GM12878 (cell line): ENCODE measurements around the gene GALNT15. TPM values are rescaled to one million over a fixed set of nuclear protein-coding genes. Genes with fewer than 3 reads are reported as not detected.

Experiments
- ATAC-seq: fragments of 200-7000 bp; cut with Tn5 transposase; 3 replicates; pipeline ENCODE4 v1.9.1; 2020; ENCODE audit warnings: mild to moderate bottlenecking, moderate library complexity
- BruUV-seq: library from RNA; stranded (reverse); fragments of 400-500 nt; replicated peaks from 2 replicates; lab custom pipeline; 2021; lab: Mats Ljungman, UMichigan
- CTCF ChIA-PET: fragments of 300-600 bp; sonication (Branson Sonifier 250); formaldehyde crosslinking; extraction: SDS; loops from one replicate; lab custom pipeline; 2021; ENCODE audit warnings: inconsistent platforms; lab: Yijun Ruan, JAX
- POLR2A ChIA-PET: fragments of 350-600 bp; formaldehyde crosslinking; extraction: SDS; loops from one replicate; lab custom pipeline; 2021; ENCODE audit warnings: inconsistent platforms; lab: Charles Lee
- RAD21 ChIA-PET: fragments of 300-600 bp; sonication (Branson Sonifier 250); formaldehyde crosslinking; loops from one replicate; lab custom pipeline; 2023; ENCODE audit warnings: antibody characterized with exemption; ENCODE audit not compliant: unreplicated experiment; lab: Charles Lee
- SMC1A ChIA-PET: fragments of 300-600 bp; sonication (Branson Sonifier 250); formaldehyde crosslinking; loops from one replicate; lab custom pipeline; 2023; ENCODE audit not compliant: unreplicated experiment, uncharacterized antibody; lab: Charles Lee
- DNase-seq: peaks from one replicate; pipeline ENCODE4 v3.0.0-alpha.2; 2011; ENCODE audit warnings: low read depth, low spot score
- FAIRE-seq: peaks from 3 replicates; lab custom pipeline; 2011; peaks lifted over from hg19 to GRCh38; lab: Jason Lieb, UNC
- H2AFZ ChIP-seq: 2 replicates; pipeline ENCODE4 v1.6.0; 2011; ENCODE audit warnings: low read depth, low read length, control low read depth; ENCODE audit not compliant: control insufficient read depth
- H3K27ac ChIP-seq: 2 replicates; pipeline ENCODE4 v1.5.1; 2011; ENCODE audit warnings: control low read depth; ENCODE audit not compliant: control insufficient read depth, insufficient read depth
- H3K27me3 ChIP-seq, 2 experiments: replicated peaks in 1 of 2; 2 replicates each; pipeline versions ENCODE4 v1.6.0 to v1.6.1; 2011; ENCODE audit warnings: low read length in 1 of 2; ENCODE audit not compliant: control insufficient read depth in 2 of 2, insufficient read depth in 2 of 2
- H3K36me3 ChIP-seq, 2 experiments: 2 replicates each; pipeline ENCODE4 v1.5.1; 2011; ENCODE audit warnings: low read length in 1 of 2; ENCODE audit not compliant: control insufficient read depth in 2 of 2, insufficient read depth in 2 of 2
- H3K4me1 ChIP-seq: 2 replicates; pipeline ENCODE4 v1.6.1; 2011; ENCODE audit warnings: mild to moderate bottlenecking, low read length, moderate library complexity, mixed read lengths; ENCODE audit not compliant: control insufficient read depth, insufficient read depth
- H3K4me2 ChIP-seq: 2 replicates; pipeline ENCODE4 v1.6.0; 2011; ENCODE audit warnings: control low read depth; ENCODE audit not compliant: control insufficient read depth, insufficient read depth
- H3K4me3 ChIP-seq: fragments of 200-600 bp; sonication (generic); 2 replicates; pipeline ENCODE4 v1.5.1; 2016
- H3K79me2 ChIP-seq: 2 replicates; pipeline ENCODE4 v1.6.0; 2011; ENCODE audit warnings: low read length; ENCODE audit not compliant: control insufficient read depth, insufficient read depth
- H3K9ac ChIP-seq: 2 replicates; pipeline ENCODE4 v1.8.0; 2011; ENCODE audit warnings: low read length, control low read depth, mixed read lengths; ENCODE audit not compliant: control insufficient read depth, insufficient read depth
- H3K9me3 ChIP-seq: replicated peaks from 3 replicates; pipeline ENCODE4 v1.5.1; 2011; ENCODE audit warnings: mild to moderate bottlenecking, low read length; ENCODE audit not compliant: control insufficient read depth, insufficient read depth
- H4K20me1 ChIP-seq: 2 replicates; pipeline ENCODE4 v1.6.0; 2011; ENCODE audit not compliant: control insufficient read depth, insufficient read depth
- CHD2 ChIP-seq: IDR thresholded peaks from 2 replicates; pipeline ENCODE4 v1.6.1; 2011; ENCODE audit warnings: low read depth, low read length, improper control_type of control experiment, borderline replicate concordance
- ETV6 ChIP-seq, 2 experiments: fragments of 450-650 bp in 1 of 2; IDR thresholded peaks in 1 of 2; conservative IDR thresholded peaks in 1 of 2; 2 replicates each; pipeline ENCODE4 v1.6.1; 2014; ENCODE audit warnings: antibody characterized with exemption in 1 of 2, borderline replicate concordance in 1 of 2, low read depth in 1 of 2, mild to moderate bottlenecking in 1 of 2, moderate library complexity in 1 of 2
- HDAC6 ChIP-seq: fragments of 200-600 bp; sonication (generic); IDR thresholded peaks from one replicate; pipeline ENCODE4 v1.8.0; 2017; ENCODE audit warnings: antibody characterized with exemption; ENCODE audit not compliant: unreplicated experiment
- JUND ChIP-seq: IDR thresholded peaks from 2 replicates; pipeline ENCODE4 v1.6.1; 2012; ENCODE audit warnings: low read depth, mild to moderate bottlenecking, low read length, improper control_type of control experiment, moderate library complexity
- MEF2B ChIP-seq: fragments of 450-650 bp; IDR thresholded peaks from 2 replicates; pipeline ENCODE4 v1.6.1; 2018; ENCODE audit warnings: mild to moderate bottlenecking, moderate library complexity; ENCODE audit not compliant: partially characterized antibody, poor library complexity, severe bottlenecking
- NFIC ChIP-seq: IDR thresholded peaks from 2 replicates; pipeline ENCODE4 v1.6.1; 2012; ENCODE audit warnings: low read depth, mild to moderate bottlenecking, inconsistent platforms, low read length, moderate library complexity
- NR2C1 ChIP-seq: fragments of 450-650 bp; IDR thresholded peaks from 2 replicates; pipeline ENCODE4 v1.6.1; 2017; ENCODE audit warnings: antibody characterized with exemption, mild to moderate bottlenecking, moderate library complexity
- PAX8 ChIP-seq: fragments of 450-650 bp; IDR thresholded peaks from 2 replicates; pipeline ENCODE4 v1.6.1; 2017; ENCODE audit warnings: mild to moderate bottlenecking, moderate library complexity
- TAF1 ChIP-seq: IDR thresholded peaks from 2 replicates; pipeline ENCODE4 v1.6.1; 2011; ENCODE audit warnings: mild to moderate bottlenecking, low read depth, low read length, borderline replicate concordance
- WGBS: methylation state at CpG from one replicate; pipeline ENCODE4 v1.1.6; 2016; ENCODE audit warnings: low lambda C conversion rate; ENCODE audit not compliant: insufficient replicate concordance, insufficient coverage; ENCODE audit errors: missing lambda C conversion rate; 5-methylcytosine and 5-hydroxymethylcytosine counted together
- in situ Hi-C: fragments of 300-500 bp; cut with MboI; formaldehyde crosslinking; loops from 9 replicates; pipeline ENCODE4 v1.14.3; 2018; ENCODE audit warnings: mixed read lengths
- intact Hi-C: fragments of 100-400 bp; cut with micrococcal nuclease; formaldehyde crosslinking; loops from one replicate; pipeline ENCODE4 v1.14.2; 2022; ENCODE audit not compliant: unreplicated experiment
- polyA plus RNA-seq, 11 experiments: library from polyadenylated mRNA; depleted of rRNA in 4 of 11; unstranded in 6 of 11; stranded (reverse) in 5 of 11; fragments of >200 nt; fragmentation: Nextera tagmentation in 4 of 11; fragmentation: Illumina TruSeq in 1 of 11; extraction: Ambion mirVana in 4 of 11; extraction: Trizol in 1 of 11; gene quantifications; 1 replicate in 1 of 11; 2 replicates in 10 of 11; pipeline versions ENCODE4 v1.2.1 to v1.2.3, GENCODE V29; 2011 to 2016; ENCODE audit warnings: inconsistent platforms in 2 of 11, missing spikeins in 2 of 11, low read depth in 1 of 11
- total RNA-seq, 4 experiments: library from RNA; depleted of rRNA in 3 of 4; stranded (reverse); fragments of >200 nt in 3 of 4; fragmentation: Illumina TruSeq in 1 of 4; extraction: Trizol in 1 of 4; gene quantifications; 2 replicates each; pipeline versions ENCODE4 v1.2.1 to v1.2.3, GENCODE V29; 2013 to 2021
- TF ChIP-seq, protein P1 (sequence below): IDR thresholded peaks from 2 replicates; pipeline ENCODE4 v1.6.1; 2012; ENCODE audit warnings: low read depth, low read length, improper control_type of control experiment
- TF ChIP-seq, protein P2 (sequence below): fragments of 450-650 bp; IDR thresholded peaks from 2 replicates; pipeline ENCODE4 v1.6.1; 2016; ENCODE audit warnings: mild to moderate bottlenecking

GALNT15 gene
- total and polyA plus RNA-seq, 10 of the 15 experiments (the other 5 are each of a cell fraction or from before 2014, with no cell fraction given): 0.03 to 0.05 TPM; not detected in 8

DNA sequence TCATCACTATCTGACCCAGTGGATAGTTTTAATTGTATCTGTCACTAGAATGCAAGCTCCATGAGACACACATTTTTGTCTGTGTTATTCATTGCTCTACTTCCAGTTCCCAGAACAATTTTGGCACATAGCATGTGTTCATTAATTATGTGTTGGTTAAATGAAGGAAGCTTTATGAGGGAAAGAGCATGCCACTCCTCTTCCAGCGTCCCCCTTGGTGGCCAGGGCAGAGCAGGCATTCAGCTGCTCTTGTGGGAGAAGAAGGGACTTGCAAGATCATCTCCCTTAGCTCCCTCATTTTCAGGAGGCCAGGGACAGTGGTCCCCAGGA is 489 bp upstream of the GALNT15 start:
- in situ Hi-C loops (loop anchor here (5.0 to 10.0 kb wide), 2 partner anchors 129 to 362 kb away; no protein-coding TSS in a partner anchor), intact Hi-C loops (loop anchor here (10.0 kb wide), 1 partner anchor 539 kb away; no protein-coding TSS in a partner anchor)
- H3K79me2 ChIP-seq: no peaks in the 10 kb centered on the region
- POLR2A ChIA-PET: no interaction called here
- TF ChIP-seq, protein P1, sequence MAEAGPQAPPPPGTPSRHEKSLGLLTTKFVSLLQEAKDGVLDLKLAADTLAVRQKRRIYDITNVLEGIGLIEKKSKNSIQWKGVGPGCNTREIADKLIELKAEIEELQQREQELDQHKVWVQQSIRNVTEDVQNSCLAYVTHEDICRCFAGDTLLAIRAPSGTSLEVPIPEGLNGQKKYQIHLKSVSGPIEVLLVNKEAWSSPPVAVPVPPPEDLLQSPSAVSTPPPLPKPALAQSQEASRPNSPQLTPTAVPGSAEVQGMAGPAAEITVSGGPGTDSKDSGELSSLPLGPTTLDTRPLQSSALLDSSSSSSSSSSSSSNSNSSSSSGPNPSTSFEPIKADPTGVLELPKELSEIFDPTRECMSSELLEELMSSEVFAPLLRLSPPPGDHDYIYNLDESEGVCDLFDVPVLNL: no peak
- TF ChIP-seq HDAC6 (no peak), PAX8 (no peak), JUND (no peak), NR2C1 (no peak), ETV6 (conservative IDR thresholded peaks at IDR 0.05 in 1 of 2, IDR thresholded peaks at IDR 0.05 in 1 of 2; ENCODE audit: borderline replicate concordance in 1 of 2, low read depth in 1 of 2) (no peak), MEF2B (no peak), CHD2 (no peak), TAF1 (no peak), NFIC (no peak)
- TF ChIP-seq, protein P2, sequence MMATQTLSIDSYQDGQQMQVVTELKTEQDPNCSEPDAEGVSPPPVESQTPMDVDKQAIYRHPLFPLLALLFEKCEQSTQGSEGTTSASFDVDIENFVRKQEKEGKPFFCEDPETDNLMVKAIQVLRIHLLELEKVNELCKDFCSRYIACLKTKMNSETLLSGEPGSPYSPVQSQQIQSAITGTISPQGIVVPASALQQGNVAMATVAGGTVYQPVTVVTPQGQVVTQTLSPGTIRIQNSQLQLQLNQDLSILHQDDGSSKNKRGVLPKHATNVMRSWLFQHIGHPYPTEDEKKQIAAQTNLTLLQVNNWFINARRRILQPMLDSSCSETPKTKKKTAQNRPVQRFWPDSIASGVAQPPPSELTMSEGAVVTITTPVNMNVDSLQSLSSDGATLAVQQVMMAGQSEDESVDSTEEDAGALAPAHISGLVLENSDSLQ: no peak
- SMC1A ChIA-PET: interaction anchor here (0.7 to 2.4 kb wide), 6 partner anchors 70 to 187 kb away, joined by 3 to 7 read pairs (median 3); no protein-coding TSS in a partner anchor
- no peaks in the 10 kb centered on the region for H3K36me3 ChIP-seq
- WGBS: 0% methylated on average over 1 of the region's 1 CpG
- no peak overlapping the region for H3K27ac ChIP-seq
- FAIRE-seq (no peak), DNase-seq (no peak), ATAC-seq (no peak)
- no TSS peak for BruUV-seq
- no peak overlapping the region for H3K4me3 ChIP-seq
- no peaks in the 10 kb centered on the region for H3K4me1 ChIP-seq
- H3K9ac ChIP-seq: no peak overlapping the region
- H3K27me3 ChIP-seq: peaks cover 0 to 3% of the 10 kb centered on the region in 2 experiments; a peak in 2 of 4 replicates
- RAD21 ChIA-PET: interaction anchor here (0.9 to 1.2 kb wide), 4 partner anchors 125 to 361 kb away, joined by 3 to 5 read pairs (median 4); no protein-coding TSS in a partner anchor
- no peak overlapping the region for H3K4me2 ChIP-seq
- no peaks in the 10 kb centered on the region for H3K9me3 ChIP-seq
- CTCF ChIA-PET: interaction anchor here (0.5 to 9.8 kb wide), 4 partner anchors 32 to 1106 kb away, joined by 3 to 127 read pairs (median 4); no protein-coding TSS in a partner anchor
- no peak overlapping the region for H2AFZ ChIP-seq
- no peaks in the 10 kb centered on the region for H4K20me1 ChIP-seq
